IPS-20b (cell line): ENCODE measurements around the gene CHST12.

Experiments used
- H3K27ac ChIP-seq: one replicate; pipeline ENCODE4 v1.5.1; 2013; ENCODE audit warnings: low read length
- H3K27me3 ChIP-seq: 2 replicates; pipeline ENCODE4 v1.6.1; 2013; ENCODE audit warnings: mild to moderate bottlenecking, low read length, inconsistent platforms; ENCODE audit not compliant: insufficient read depth
- H3K36me3 ChIP-seq: 2 replicates; pipeline ENCODE4 v1.6.1; 2013; ENCODE audit warnings: low read depth, mild to moderate bottlenecking, inconsistent platforms, low read length, moderate library complexity; ENCODE audit not compliant: insufficient read depth
- H3K4me1 ChIP-seq: 2 replicates; pipeline ENCODE4 v1.6.1; 2013; ENCODE audit warnings: mild to moderate bottlenecking, control low read depth, inconsistent platforms, low read length, moderate library complexity; ENCODE audit not compliant: insufficient read depth
- H3K4me3 ChIP-seq: 2 replicates; pipeline ENCODE4 v1.5.1; 2013; ENCODE audit warnings: mild to moderate bottlenecking, low read length, inconsistent platforms
- H3K9ac ChIP-seq: 2 replicates; pipeline ENCODE4 v1.6.1; 2013; ENCODE audit warnings: low read depth, mild to moderate bottlenecking, inconsistent platforms, low read length, moderate library complexity
- H3K9me3 ChIP-seq: 2 replicates; pipeline ENCODE4 v1.6.1; 2013; ENCODE audit warnings: mild to moderate bottlenecking, low read depth, low read length, inconsistent platforms; ENCODE audit not compliant: insufficient read depth

The CHST12 gene

GRCh38 chr7:2471396-2471795 is 68.0 kb downstream of the CHST12 start:
- H3K4me3 ChIP-seq, result no peak overlapping the region
- peak overlapping the region; percentile 46 for H3K27ac ChIP-seq

GRCh38 chr7:2472739-2473138 is 69.3 kb downstream of the CHST12 start:
- H3K9me3 ChIP-seq, result no peaks in the 10 kb centered on the region
- H3K4me3 ChIP-seq, result no peak overlapping the region
- H3K27me3 ChIP-seq, result no peaks in the 10 kb centered on the region
- H3K4me1 ChIP-seq, result no peaks in the 10 kb centered on the region; the same call in 1 of the 2 replicates
- no peak overlapping the region for H3K27ac ChIP-seq
- H3K9ac ChIP-seq, result no peak overlapping the region
- no peaks in the 10 kb centered on the region for H3K36me3 ChIP-seq

More at GRCh38 chr7:2471396-2471795, 68.0 kb downstream of the CHST12 start:
- Histone ChIP-seq H3K9me3 (no peaks in the 10 kb centered on the region), H3K36me3 (no peaks in the 10 kb centered on the region), H3K27me3 (no peaks in the 10 kb centered on the region), H3K4me1 (no peaks in the 10 kb centered on the region; the same call in 1 of the 2 replicates), H3K9ac (no peak overlapping the region)

GRCh38 chr7:2473496-2474180 is 70.2 kb downstream of the CHST12 start:
- no peaks in the 10 kb centered on the region for H3K36me3 ChIP-seq
- no peaks in the 10 kb centered on the region; the same call in 1 of the 2 replicates for H3K4me1 ChIP-seq
- no peak overlapping the region for H3K27ac ChIP-seq
- no peaks in the 10 kb centered on the region for H3K27me3 ChIP-seq
- no peak overlapping the region for H3K4me3 ChIP-seq
- no peak overlapping the region for H3K9ac ChIP-seq
- H3K9me3 ChIP-seq, result no peaks in the 10 kb centered on the region

GRCh38 chr7:2474224-2474623 is 70.8 kb downstream of the CHST12 start:
- H3K9ac ChIP-seq, result no peak overlapping the region
- H3K4me3 ChIP-seq, result no peak overlapping the region
- H3K4me1 ChIP-seq, result no peaks in the 10 kb centered on the region; the same call in 1 of the 2 replicates
- H3K27ac ChIP-seq, result no peak overlapping the region
- H3K27me3 ChIP-seq, result no peaks in the 10 kb centered on the region
- H3K9me3 ChIP-seq, result no peaks in the 10 kb centered on the region
- H3K36me3 ChIP-seq, result no peaks in the 10 kb centered on the region

GRCh38 chr7:2474813-2475677 is 71.6 kb downstream of the CHST12 start:
- no peaks in the 10 kb centered on the region; the same call in 1 of the 2 replicates for H3K4me1 ChIP-seq
- no peak overlapping the region for H3K9ac ChIP-seq
- no peak overlapping the region for H3K4me3 ChIP-seq
- no peaks in the 10 kb centered on the region; the same call in 1 of the 2 replicates for H3K27me3 ChIP-seq
- H3K9me3 ChIP-seq, result no peaks in the 10 kb centered on the region
- no peaks in the 10 kb centered on the region for H3K36me3 ChIP-seq
- H3K27ac ChIP-seq, result no peak overlapping the region

GRCh38 chr7:2475678-2476015 is 72.2 kb downstream of the CHST12 start:
- no peak overlapping the region for H3K9ac ChIP-seq
- H3K9me3 ChIP-seq, result no peaks in the 10 kb centered on the region
- H3K27me3 ChIP-seq, result no peaks in the 10 kb centered on the region; the same call in 1 of the 2 replicates
- no peaks in the 10 kb centered on the region for H3K36me3 ChIP-seq
- H3K4me1 ChIP-seq, result no peaks in the 10 kb centered on the region; the same call in 1 of the 2 replicates
- H3K27ac ChIP-seq, result no peak overlapping the region
- H3K4me3 ChIP-seq, result no peak overlapping the region

GRCh38 chr7:2476298-2476697 is 72.9 kb downstream of the CHST12 start, which contains the start of gene GRIFIN:
Gene GRIFIN (minus strand): TSS chr7:2476398. CDS start chr7:2476383, 15 bp downstream.
- Histone ChIP-seq H3K4me1 (no peaks in the 10 kb centered on the region; the same call in 1 of the 2 replicates), H3K4me3 (no peak within 1 kb of the TSS), H3K36me3 (no peaks in the 10 kb centered on the region), H3K9ac (no peak within 1 kb of the TSS), H3K9me3 (no peaks in the 10 kb centered on the region), H3K27ac (no peak within 1 kb of the TSS), H3K27me3 (no peaks in the 10 kb centered on the region; the same call in 1 of the 2 replicates)

GRCh38 chr7:2476776-2477446 is 73.5 kb downstream of the CHST12 start:
- no peaks in the 10 kb centered on the region; the same call in 1 of the 2 replicates for H3K4me1 ChIP-seq
- H3K9me3 ChIP-seq, result no peaks in the 10 kb centered on the region
- H3K9ac ChIP-seq, result no peak overlapping the region
- no peaks in the 10 kb centered on the region for H3K36me3 ChIP-seq
- no peak overlapping the region for H3K4me3 ChIP-seq
- H3K27ac ChIP-seq, result no peak overlapping the region
- H3K27me3 ChIP-seq, result no peaks in the 10 kb centered on the region; the same call in 1 of the 2 replicates

GRCh38 chr7:2477447-2478398 is 74.3 kb downstream of the CHST12 start:
- H3K4me3 ChIP-seq, result no peak overlapping the region
- no peaks in the 10 kb centered on the region; the same call in 1 of the 2 replicates for H3K4me1 ChIP-seq
- H3K9ac ChIP-seq, result no peak overlapping the region
- H3K9me3 ChIP-seq, result peaks cover 1% of the 10 kb centered on the region; the same call in 1 of the 2 replicates
- no peaks in the 10 kb centered on the region for H3K36me3 ChIP-seq
- H3K27me3 ChIP-seq, result no peaks in the 10 kb centered on the region; the same call in 1 of the 2 replicates
- no peak overlapping the region for H3K27ac ChIP-seq

GRCh38 chr7:2478399-2478785 is 75.0 kb downstream of the CHST12 start:
- H3K4me1 ChIP-seq, result no peaks in the 10 kb centered on the region; the same call in 1 of the 2 replicates
- no peak overlapping the region for H3K27ac ChIP-seq
- no peaks in the 10 kb centered on the region for H3K36me3 ChIP-seq
- H3K9me3 ChIP-seq, result peaks cover 5% of the 10 kb centered on the region; the same call in 1 of the 2 replicates
- H3K4me3 ChIP-seq, result no peak overlapping the region
- H3K27me3 ChIP-seq, result no peaks in the 10 kb centered on the region; the same call in 1 of the 2 replicates
- no peak overlapping the region for H3K9ac ChIP-seq
